ENCODE measurements around the gene CA5A.
"Not testable (repeated sequence)": the region's sequence is repeated elsewhere in the genome, so short reads cannot be mapped to it uniquely, and the experiment has no call there.

The CA5A gene

DNA sequence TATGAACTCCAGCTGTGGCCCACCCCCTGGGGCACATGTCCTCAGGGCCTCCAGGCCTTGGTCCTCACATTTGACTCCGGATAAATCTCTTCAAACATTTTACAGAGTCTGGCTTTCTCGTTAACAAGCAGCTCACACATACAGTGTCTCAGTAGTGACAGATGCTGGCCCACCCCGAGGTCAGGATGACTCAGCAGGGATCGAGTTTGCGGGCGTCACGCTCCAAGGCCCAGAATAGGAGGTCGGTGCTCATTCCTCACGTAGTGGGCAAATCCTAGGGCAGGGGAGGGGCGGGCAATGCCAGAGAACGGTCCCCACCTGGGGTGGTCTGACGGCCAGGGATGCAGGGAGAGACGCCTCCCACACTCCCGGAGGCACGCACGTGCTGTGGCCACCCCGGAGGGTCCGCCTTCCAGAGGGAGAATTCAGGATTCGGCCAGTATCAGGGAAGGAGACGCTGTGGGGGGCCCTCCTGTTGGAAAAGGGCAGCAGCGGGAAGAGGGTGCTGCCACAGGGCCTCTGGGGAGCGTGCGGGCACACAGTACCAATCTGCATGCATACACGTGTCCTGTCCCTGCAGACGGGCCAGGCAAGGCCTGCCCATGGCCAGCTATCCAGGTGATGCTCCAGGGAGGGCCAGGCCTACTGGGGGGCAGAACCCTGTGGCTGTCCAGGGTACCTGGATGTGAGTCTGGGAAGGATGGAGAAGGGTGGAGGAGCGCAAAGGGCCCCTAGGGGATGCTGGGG, 75.6 kb downstream of the CA5A start:
- TF ChIP-seq, protein P1, sequence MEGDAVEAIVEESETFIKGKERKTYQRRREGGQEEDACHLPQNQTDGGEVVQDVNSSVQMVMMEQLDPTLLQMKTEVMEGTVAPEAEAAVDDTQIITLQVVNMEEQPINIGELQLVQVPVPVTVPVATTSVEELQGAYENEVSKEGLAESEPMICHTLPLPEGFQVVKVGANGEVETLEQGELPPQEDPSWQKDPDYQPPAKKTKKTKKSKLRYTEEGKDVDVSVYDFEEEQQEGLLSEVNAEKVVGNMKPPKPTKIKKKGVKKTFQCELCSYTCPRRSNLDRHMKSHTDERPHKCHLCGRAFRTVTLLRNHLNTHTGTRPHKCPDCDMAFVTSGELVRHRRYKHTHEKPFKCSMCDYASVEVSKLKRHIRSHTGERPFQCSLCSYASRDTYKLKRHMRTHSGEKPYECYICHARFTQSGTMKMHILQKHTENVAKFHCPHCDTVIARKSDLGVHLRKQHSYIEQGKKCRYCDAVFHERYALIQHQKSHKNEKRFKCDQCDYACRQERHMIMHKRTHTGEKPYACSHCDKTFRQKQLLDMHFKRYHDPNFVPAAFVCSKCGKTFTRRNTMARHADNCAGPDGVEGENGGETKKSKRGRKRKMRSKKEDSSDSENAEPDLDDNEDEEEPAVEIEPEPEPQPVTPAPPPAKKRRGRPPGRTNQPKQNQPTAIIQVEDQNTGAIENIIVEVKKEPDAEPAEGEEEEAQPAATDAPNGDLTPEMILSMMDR (IDR thresholded peaks at IDR 0.05; ENCODE audit: control insufficient read depth, insufficient read depth, low read depth, low read length, missing control alignments) = no peak
- H3K4me3 ChIP-seq (ENCODE audit: control insufficient read depth, low read depth, low read length) = no peak overlapping the region; the same call in 1 of the 2 replicates
- DNase-seq (ENCODE audit: low read depth) = no peak

DNA sequence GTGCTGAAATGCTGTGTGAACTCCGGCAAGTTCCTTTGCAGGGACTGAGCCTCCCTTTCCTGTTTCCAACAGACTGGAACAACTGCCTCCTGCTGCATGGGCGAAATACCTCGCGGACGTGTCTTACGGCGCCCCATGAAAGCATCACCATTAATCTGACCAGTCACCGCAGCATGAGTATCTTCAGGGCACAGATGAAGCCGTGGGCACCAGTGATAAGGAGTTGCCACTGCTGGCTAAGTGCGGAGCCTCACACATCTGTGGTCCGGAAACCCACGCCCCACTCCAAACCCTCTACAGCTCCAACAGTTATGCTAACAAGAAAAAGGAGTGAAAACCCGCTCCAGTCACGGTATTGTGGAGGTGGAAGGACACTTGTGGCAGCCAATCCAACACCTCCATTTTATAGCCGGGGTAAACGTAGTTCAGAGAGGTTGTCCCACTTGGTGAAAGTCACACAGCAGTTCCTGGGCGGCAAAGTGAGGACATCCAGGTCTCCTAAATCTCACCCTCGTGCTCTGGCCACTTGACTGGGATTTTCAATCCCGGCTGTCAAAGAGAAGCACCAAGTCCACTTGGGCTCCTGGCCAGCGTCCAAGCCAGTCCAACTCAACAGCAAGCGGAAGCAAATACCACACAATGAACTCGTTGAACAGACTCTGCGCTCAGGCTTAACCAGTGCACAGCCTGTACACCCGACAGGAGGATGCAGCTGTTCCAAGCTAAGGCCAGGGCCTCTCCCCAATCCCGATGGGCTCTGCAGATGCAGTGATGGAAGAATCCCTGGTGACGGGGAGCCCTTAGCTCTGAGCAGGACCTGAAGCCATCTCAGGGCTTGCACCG, 78.0 kb downstream of the CA5A start:
- not testable (repeated sequence) for H3K4me3 ChIP-seq (ENCODE audit: control insufficient read depth, low read depth, low read length); DNase-seq (ENCODE audit: low read depth)

DNA sequence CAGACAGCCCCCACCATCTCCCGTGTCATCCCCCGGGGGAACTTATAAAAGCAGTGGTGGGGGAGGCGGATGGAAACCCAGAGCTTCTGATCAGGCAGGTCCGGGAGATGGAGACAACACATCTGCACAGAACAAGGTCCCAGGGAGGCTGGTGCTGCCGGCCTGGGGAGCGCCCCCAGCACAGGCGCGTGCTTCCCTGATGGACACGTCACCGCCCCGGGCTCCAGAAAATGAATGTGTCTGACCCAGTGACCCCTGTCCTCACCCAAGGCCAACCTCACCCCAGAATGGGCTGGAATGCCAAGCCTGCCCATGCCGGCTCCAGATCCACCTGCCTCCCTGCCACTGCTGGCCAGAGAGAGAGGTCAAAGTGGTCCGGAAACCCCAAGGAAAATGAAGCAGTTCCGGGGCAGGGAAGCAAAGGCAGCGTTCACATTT, 79.5 kb downstream of the CA5A start:
- no peak overlapping the region for H3K4me3 ChIP-seq (ENCODE audit: control insufficient read depth, low read depth, low read length)
- TF ChIP-seq, protein P1 (IDR thresholded peaks at IDR 0.05; ENCODE audit: control insufficient read depth, insufficient read depth, low read depth, low read length, missing control alignments) = no peak
- DNase-seq (ENCODE audit: low read depth) = no peak

DNA sequence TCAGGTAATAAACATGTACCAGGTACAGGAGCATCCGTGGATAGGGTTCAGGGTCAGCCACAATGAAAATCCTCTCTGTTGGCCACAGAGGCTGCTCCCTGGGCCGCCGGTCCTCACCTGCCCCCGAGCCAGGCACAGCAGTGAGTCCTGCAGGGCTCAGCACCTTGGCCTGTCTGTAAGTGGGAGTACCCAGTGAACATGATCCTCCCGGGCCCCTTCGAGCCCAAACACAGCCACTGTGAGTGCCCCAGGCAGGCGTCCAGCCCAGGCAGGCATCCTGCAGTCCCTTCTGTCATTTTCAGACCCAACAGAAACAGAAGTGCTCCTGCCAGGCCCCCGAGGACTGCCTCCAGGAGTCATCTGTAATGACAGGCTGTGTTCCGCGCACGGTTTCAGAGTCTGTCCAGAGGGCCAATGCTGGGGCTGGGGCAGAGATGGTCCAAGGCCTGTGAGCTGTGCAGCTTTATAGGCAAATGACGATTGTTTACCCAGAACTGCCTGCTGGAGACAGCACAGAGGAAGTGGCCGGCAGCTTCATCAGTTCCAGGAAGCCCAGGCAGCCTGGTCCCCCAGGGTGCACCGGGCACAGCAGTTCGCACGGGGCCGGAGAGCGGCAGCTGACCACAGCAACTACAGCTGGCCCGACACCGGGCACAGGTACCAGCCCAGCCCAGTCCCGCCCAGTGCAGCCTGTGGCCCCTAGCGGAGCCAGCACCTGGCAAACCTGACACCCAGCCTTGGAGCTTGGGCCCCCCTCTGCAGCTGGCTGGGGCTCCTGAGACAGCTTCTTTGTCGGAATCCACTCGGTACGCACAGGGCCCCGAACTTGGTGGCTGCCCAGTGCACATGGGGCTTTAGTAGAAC, 80.2 kb downstream of the CA5A start:
- H3K4me3 ChIP-seq (ENCODE audit: control insufficient read depth, low read depth, low read length) = no peak overlapping the region
- DNase-seq (ENCODE audit: low read depth) = no peak

DNA sequence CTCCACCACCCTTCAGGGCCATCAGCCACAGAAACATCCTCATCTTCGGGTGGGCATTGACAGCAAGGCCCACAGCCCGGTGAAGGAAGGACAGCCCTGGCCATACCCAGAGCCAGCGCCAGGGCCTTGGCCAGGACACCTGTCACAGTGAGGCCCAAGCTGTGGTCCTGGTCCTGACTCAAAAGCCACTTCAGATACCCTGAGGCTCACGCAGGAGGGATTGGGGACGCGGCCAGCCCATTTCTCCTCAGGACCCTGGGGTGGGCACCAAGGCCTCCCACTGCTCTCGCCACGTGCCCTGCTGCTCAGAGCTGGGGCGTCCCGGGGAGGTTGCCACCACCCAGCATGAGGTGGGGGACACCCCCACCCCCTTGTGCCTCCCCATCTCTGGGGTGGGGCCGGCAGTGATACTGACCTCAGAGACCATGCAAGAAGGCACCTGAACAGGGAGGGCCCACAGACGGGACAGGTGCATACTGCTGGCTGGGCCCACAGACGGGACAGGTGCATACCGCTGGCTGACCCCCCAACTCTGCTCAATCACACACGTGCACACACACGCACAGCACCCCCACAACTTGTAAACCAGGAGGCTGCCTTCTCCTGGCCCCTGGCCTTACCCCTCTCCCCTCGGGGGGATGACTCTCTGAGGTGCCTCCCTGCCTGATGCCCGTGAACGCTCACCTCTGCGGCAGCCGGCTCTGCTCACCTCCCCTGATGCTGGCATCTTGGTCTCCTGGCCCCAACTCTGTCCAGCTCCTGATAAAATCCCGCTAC, 81.2 kb downstream of the CA5A start:
- no peak overlapping the region for H3K4me3 ChIP-seq (ENCODE audit: control insufficient read depth, low read depth, low read length)
- DNase-seq (ENCODE audit: low read depth) = no peak
- TF ChIP-seq, protein P1 (IDR thresholded peaks at IDR 0.05; ENCODE audit: control insufficient read depth, insufficient read depth, low read depth, low read length, missing control alignments) = no peak

More for the DNA sequence above, 80.2 kb downstream of the CA5A start:
- TF ChIP-seq, protein P1 (IDR thresholded peaks at IDR 0.05; ENCODE audit: control insufficient read depth, insufficient read depth, low read depth, low read length, missing control alignments) = no peak

DNA sequence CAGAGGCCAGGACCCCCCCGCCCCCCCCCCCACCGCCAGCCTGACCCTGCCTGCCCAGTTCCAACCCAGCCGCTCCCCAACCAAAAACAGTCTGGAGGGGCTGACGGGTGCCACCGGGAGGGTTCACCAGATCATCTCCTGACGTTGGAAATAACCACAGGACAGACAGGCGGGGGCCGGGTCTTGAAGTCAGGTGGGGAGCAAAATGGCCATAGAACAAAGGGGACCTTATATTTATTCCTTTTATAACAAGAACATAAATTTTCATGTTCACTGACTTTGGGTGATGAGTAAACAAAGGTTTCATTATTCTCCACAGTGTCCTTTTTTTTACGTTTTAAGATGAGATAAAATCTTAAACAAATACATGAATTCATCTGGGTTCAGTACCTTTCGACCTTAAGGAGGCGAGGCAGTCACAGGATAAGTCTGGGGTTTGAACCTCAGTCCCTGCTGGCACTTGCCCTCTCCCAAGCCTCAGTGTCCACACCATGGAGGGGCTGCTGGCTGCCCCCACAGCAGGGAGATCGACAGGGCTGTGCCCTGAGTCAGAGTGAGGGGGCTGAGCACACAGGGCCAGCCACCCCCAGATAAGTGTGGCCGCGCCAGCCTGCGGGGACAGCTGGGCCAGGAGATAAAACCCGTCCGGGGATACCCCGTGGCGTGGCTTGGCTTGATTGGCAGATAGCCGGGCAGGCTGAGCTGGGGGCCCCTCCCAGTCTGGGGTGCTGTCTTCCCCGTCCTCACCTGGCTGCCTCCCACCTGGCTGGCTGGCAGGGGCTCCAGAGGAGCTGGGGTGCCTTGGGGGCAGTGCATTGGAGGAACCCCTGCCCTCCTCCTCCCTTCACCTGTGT, 82.0 kb downstream of the CA5A start:
- TF ChIP-seq, protein P1 (IDR thresholded peaks at IDR 0.05; ENCODE audit: control insufficient read depth, insufficient read depth, low read depth, low read length, missing control alignments) = no peak
- no peak for DNase-seq (ENCODE audit: low read depth)
- no peak overlapping the region for H3K4me3 ChIP-seq (ENCODE audit: control insufficient read depth, low read depth, low read length)

All from AG09309 (cell line).